ENCODE results near the gene EIF5B.
"Not testable (repeated sequence)": the region's sequence is repeated elsewhere in the genome, so short reads cannot be mapped to it uniquely, and the experiment has no call there.

EIF5B gene, protein sequence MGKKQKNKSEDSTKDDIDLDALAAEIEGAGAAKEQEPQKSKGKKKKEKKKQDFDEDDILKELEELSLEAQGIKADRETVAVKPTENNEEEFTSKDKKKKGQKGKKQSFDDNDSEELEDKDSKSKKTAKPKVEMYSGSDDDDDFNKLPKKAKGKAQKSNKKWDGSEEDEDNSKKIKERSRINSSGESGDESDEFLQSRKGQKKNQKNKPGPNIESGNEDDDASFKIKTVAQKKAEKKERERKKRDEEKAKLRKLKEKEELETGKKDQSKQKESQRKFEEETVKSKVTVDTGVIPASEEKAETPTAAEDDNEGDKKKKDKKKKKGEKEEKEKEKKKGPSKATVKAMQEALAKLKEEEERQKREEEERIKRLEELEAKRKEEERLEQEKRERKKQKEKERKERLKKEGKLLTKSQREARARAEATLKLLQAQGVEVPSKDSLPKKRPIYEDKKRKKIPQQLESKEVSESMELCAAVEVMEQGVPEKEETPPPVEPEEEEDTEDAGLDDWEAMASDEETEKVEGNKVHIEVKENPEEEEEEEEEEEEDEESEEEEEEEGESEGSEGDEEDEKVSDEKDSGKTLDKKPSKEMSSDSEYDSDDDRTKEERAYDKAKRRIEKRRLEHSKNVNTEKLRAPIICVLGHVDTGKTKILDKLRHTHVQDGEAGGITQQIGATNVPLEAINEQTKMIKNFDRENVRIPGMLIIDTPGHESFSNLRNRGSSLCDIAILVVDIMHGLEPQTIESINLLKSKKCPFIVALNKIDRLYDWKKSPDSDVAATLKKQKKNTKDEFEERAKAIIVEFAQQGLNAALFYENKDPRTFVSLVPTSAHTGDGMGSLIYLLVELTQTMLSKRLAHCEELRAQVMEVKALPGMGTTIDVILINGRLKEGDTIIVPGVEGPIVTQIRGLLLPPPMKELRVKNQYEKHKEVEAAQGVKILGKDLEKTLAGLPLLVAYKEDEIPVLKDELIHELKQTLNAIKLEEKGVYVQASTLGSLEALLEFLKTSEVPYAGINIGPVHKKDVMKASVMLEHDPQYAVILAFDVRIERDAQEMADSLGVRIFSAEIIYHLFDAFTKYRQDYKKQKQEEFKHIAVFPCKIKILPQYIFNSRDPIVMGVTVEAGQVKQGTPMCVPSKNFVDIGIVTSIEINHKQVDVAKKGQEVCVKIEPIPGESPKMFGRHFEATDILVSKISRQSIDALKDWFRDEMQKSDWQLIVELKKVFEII

DNA sequence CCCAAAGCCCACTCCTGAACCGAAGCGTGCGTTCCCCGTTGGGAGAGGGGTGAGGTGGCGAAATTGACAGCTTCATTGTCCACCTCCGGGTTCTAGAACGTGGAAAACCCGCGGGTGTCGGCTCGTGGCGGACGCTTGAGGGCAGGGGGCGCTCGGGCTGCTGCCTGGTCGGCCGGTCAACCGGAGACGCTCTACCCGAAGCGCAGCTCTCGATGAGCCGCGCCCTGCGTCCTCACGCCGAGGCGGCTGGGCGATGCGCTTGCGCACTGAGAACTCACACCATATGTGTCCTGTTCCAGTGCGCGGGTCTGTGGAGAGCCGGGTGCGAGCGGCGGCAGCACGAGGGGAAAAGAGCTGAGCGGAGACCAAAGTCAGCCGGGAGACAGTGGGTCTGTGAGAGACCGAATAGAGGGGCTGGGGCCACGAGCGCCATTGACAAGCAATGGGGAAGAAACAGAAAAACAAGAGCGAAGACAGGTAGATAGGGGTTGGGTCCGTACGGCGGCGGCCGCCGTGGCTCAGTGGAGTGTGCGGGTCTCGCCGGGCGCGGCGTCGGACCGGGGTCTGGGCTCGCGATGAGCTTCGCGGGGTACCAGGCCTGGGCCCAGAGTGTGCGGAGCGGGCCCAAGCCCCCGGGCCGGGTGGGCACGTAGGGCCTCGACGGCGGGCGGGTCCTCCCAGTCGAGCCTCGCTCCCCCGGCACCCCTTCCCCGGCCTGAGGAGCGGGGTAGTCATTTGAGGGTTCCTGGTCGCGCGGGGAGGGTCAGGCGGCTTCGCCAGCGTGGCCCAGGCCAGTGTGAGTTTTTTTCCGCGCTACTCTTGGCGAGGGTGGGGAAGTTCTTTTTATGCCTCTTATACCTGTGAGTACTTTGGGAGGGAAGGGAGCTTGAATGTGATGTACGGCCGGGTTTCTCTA is at the start of gene EIF5B:
TSS of gene EIF5B (plus strand) at position 277 of the 916 bp plus-strand sequence. CDS start at position 443, 166 bp downstream.
- H3K9ac ChIP-seq (ENCODE audit: low read length): peak within 1 kb of the TSS; percentile 74
- peak within 1 kb of the TSS; percentile 98 for H3K4me3 ChIP-seq (ENCODE audit: low read length)
- peak within 1 kb of the TSS; percentile 90 for H3K27ac ChIP-seq (ENCODE audit: low read depth, low read length)
- H3K36me3 ChIP-seq (ENCODE audit: control insufficient read depth, insufficient read depth, low read length): no peaks in the 10 kb centered on the region
- peaks cover 20% of the 10 kb centered on the region for H3K4me1 ChIP-seq (ENCODE audit: control insufficient read depth, insufficient read depth, low read length)
- H3K27me3 ChIP-seq (ENCODE audit: control insufficient read depth, insufficient read depth, low read length): no peaks in the 10 kb centered on the region

- H3K27ac ChIP-seq (ENCODE audit: low read depth, low read length): no peak overlapping the region
- H3K36me3 ChIP-seq (ENCODE audit: control insufficient read depth, insufficient read depth, low read length): no peaks in the 10 kb centered on the region
- H3K27me3 ChIP-seq (ENCODE audit: control insufficient read depth, insufficient read depth, low read length): no peaks in the 10 kb centered on the region
- H3K4me1 ChIP-seq (ENCODE audit: control insufficient read depth, insufficient read depth, low read length): no peaks in the 10 kb centered on the region
- no peak overlapping the region for H3K4me3 ChIP-seq (ENCODE audit: low read length)
- no peak overlapping the region for H3K9ac ChIP-seq (ENCODE audit: low read length)
Observed at GRCh38 chr2:99297994-99298393, 39.2 kb upstream of the EIF5B start.

DNA sequence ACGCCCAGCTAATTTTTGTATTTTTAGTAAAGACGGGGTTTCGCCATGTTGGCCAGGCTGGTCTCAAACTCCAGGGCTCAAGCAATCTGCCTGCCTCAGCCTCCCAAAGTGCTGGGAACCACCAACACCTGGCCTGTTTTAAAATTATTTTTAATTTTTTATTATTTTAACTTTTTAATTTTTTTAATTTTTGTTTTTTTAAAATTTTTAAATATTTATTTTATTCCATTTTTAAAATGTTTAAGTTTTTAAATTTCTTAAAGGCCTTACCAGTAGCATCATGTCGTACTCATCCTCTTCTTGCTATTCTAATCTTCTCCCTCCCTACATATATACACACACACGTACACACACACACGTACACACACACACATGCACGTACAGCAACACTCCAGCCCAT is 37.6 kb upstream of the EIF5B start:
- H3K9ac ChIP-seq (ENCODE audit: low read length): no peak overlapping the region
- no peaks in the 10 kb centered on the region for H3K27me3 ChIP-seq (ENCODE audit: control insufficient read depth, insufficient read depth, low read length)
- H3K36me3 ChIP-seq (ENCODE audit: control insufficient read depth, insufficient read depth, low read length): no peaks in the 10 kb centered on the region

DNA sequence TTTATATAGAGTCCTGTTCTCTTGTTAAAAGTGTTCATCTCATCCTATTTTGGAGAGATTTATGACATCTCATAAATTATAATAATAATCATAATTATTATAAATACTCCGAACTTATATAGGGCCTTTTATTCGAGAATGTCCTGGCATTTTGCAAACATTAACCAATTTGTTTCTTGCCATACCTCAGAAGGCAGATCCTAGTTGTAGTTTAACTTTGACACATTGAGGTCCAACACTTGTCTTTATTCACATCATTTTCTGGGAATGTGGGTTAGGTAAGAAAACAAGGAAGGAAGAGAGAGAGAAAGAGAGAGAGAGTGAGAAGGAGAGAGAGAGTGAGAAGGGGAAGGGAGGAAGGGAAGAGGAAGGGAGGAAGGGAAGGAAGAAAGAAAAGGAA is 36.1 kb upstream of the EIF5B start, which contains the start of gene LYG1:
TSS of gene LYG1 (minus strand) at position 101 of the 400 bp plus-strand sequence. CDS start 5,527 bp downstream, outside the sequence.
- H3K9ac ChIP-seq (ENCODE audit: low read length); H3K27me3 ChIP-seq (ENCODE audit: control insufficient read depth, insufficient read depth, low read length); H3K4me3 ChIP-seq (ENCODE audit: low read length); H3K36me3 ChIP-seq (ENCODE audit: control insufficient read depth, insufficient read depth, low read length); H3K27ac ChIP-seq (ENCODE audit: low read depth, low read length); H3K4me1 ChIP-seq (ENCODE audit: control insufficient read depth, insufficient read depth, low read length): not testable (repeated sequence)

More for the DNA sequence above, 37.6 kb upstream of the EIF5B start:
- H3K4me1 ChIP-seq (ENCODE audit: control insufficient read depth, insufficient read depth, low read length): no peaks in the 10 kb centered on the region
- no peak overlapping the region for H3K27ac ChIP-seq (ENCODE audit: low read depth, low read length)
- no peak overlapping the region for H3K4me3 ChIP-seq (ENCODE audit: low read length)

DNA sequence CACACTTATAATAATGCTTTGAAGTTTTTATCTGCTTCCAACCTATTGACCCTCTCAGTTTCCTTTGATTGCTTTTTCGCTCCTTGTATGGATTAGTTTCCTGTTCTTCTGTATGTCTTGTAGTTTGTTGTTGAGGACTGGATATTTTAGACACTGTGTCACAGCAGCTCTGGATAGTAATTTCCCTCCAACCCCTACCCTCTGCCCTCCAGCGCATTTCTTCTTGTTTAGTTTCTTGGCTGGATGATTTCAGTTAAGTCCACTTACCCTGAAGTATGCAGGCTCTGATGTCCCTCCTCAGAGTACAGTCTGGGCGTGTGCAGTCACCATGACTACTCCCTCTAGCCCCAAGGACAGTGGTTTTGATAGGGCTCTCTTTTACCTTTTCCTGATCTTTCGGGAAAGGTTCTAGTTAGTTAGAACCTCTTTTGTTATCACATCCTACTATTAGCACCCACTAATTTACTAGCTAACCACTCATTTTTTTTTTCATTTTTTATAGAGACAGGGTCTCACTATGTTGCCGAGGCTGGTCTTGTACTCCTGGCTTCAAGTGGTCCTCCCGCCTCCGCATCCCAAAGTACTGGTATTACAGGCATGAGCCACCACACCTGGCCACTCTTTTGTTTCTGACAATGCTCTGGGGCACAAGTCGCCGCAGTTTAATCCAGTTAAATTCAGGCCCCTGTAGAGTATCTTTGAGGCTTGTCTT is 19.9 kb upstream of the EIF5B start:
- no peak overlapping the region for H3K27ac ChIP-seq (ENCODE audit: low read depth, low read length)
- H3K4me1 ChIP-seq (ENCODE audit: control insufficient read depth, insufficient read depth, low read length): no peaks in the 10 kb centered on the region
- no peaks in the 10 kb centered on the region for H3K27me3 ChIP-seq (ENCODE audit: control insufficient read depth, insufficient read depth, low read length)
- H3K9ac ChIP-seq (ENCODE audit: low read length): no peak overlapping the region
- no peak overlapping the region for H3K4me3 ChIP-seq (ENCODE audit: low read length)
- H3K36me3 ChIP-seq (ENCODE audit: control insufficient read depth, insufficient read depth, low read length): peaks cover 14% of the 10 kb centered on the region

DNA sequence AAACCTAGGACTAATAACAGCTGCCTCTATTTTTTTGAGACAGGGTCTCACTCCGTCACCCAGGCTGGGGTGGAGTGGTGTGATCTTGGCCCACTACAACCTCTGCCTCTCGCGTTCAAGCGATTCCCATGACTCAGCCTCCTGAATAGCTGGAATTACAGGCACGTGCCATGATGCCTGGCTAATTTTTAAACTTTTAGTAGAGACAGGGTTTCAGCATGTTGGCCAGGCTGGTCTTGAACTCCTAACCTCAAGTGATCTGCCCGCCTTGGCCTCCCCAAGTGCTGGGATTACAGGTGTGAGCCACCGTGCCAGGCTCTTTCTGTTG is 19.4 kb upstream of the EIF5B start:
- H3K4me1 ChIP-seq (ENCODE audit: control insufficient read depth, insufficient read depth, low read length); H3K9ac ChIP-seq (ENCODE audit: low read length); H3K27me3 ChIP-seq (ENCODE audit: control insufficient read depth, insufficient read depth, low read length); H3K4me3 ChIP-seq (ENCODE audit: low read length); H3K27ac ChIP-seq (ENCODE audit: low read depth, low read length): not testable (repeated sequence)
- peaks cover 14% of the 10 kb centered on the region for H3K36me3 ChIP-seq (ENCODE audit: control insufficient read depth, insufficient read depth, low read length)

- peaks cover 17% of the 10 kb centered on the region for H3K36me3 ChIP-seq (ENCODE audit: control insufficient read depth, insufficient read depth, low read length)
- H3K4me1 ChIP-seq (ENCODE audit: control insufficient read depth, insufficient read depth, low read length): no peaks in the 10 kb centered on the region
- no peak overlapping the region for H3K9ac ChIP-seq (ENCODE audit: low read length)
- no peak overlapping the region for H3K4me3 ChIP-seq (ENCODE audit: low read length)
- H3K27me3 ChIP-seq (ENCODE audit: control insufficient read depth, insufficient read depth, low read length): no peaks in the 10 kb centered on the region
- H3K27ac ChIP-seq (ENCODE audit: low read depth, low read length): no peak overlapping the region
Observed at GRCh38 chr2:99325384-99325783, 11.8 kb upstream of the EIF5B start.

- peak within 1 kb of the TSS; percentile 80 for H3K9ac ChIP-seq (ENCODE audit: low read length)
- peak within 1 kb of the TSS; percentile 98 for H3K4me3 ChIP-seq (ENCODE audit: low read length)
- H3K36me3 ChIP-seq (ENCODE audit: control insufficient read depth, insufficient read depth, low read length): no peaks in the 10 kb centered on the region
- peak within 1 kb of the TSS; percentile 90 for H3K27ac ChIP-seq (ENCODE audit: low read depth, low read length)
- H3K4me1 ChIP-seq (ENCODE audit: control insufficient read depth, insufficient read depth, low read length): peaks cover 20% of the 10 kb centered on the region
- no peaks in the 10 kb centered on the region for H3K27me3 ChIP-seq (ENCODE audit: control insufficient read depth, insufficient read depth, low read length)
Observed at GRCh38 chr2:99335911-99336803, 1.0 kb upstream of the EIF5B start, which contains the start of gene TXNDC9. Gene TXNDC9 (minus strand): TSS chr2:99336333. CDS start chr2:99333210, 3,123 bp downstream.

DNA sequence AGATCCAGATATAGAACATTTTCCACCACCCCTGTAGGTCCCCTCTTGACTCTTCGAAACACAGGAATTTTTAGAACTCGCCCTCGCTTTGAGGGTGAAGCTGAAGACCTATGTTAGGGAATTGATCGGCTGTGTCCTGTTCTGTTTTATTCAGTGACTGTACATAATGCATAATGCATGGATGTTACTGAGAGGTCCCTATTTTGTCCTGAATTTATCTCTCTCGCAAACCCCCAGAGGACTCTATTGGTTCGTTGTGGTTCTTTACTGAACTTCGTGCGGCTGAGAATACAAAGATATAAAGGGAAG is 431 bp upstream of the EIF5B start:
- Histone ChIP-seq H3K27ac (ENCODE audit: low read depth, low read length) (peak overlapping the region; percentile 90), H3K9ac (ENCODE audit: low read length) (peak overlapping the region; percentile 7), H3K27me3 (ENCODE audit: control insufficient read depth, insufficient read depth, low read length) (no peaks in the 10 kb centered on the region), H3K4me1 (ENCODE audit: control insufficient read depth, insufficient read depth, low read length) (peaks cover 20% of the 10 kb centered on the region), H3K4me3 (ENCODE audit: low read length) (peak overlapping the region; percentile 64), H3K36me3 (ENCODE audit: control insufficient read depth, insufficient read depth, low read length) (no peaks in the 10 kb centered on the region)

DNA sequence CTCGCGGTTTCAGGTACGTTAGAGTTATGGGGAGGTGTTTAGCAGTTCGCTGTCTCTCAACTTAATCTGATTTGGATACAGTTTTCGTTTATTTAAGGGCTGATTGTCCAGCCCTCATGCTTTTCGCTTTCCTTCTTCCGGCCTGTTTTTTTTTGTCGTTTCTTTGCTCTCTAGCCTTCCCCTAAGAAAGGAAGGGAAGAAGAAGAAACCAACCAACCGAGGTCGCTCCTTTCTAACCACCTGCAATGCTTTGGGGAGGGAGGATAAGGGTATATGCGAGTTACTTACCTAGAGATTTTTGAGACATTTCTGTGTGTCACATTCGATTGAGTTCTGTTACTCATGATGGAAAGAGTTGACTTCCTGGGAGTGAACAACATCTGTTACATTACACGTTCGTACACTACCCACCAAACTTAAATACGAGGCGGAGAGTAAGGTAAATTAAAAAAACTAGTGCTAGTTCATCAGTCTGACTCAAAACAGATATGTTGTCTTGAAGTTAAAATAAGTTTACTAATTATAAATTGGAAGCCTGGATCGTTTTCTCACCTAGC is 918 bp downstream of the EIF5B start:
- Histone ChIP-seq H3K4me1 (ENCODE audit: control insufficient read depth, insufficient read depth, low read length) (peaks cover 20% of the 10 kb centered on the region), H3K27ac (ENCODE audit: low read depth, low read length) (peak overlapping the region; percentile 90), H3K27me3 (ENCODE audit: control insufficient read depth, insufficient read depth, low read length) (no peaks in the 10 kb centered on the region), H3K36me3 (ENCODE audit: control insufficient read depth, insufficient read depth, low read length) (no peaks in the 10 kb centered on the region), H3K9ac (ENCODE audit: low read length) (peak overlapping the region; percentile 74), H3K4me3 (ENCODE audit: low read length) (peak overlapping the region; percentile 64)
